Retinal pigment epithelial cell (primary cell): ENCODE data around the gene MBD6.
"Not testable (repeated sequence)": the region's sequence is repeated elsewhere in the genome, so short reads cannot be mapped to it uniquely, and the experiment has no call there.

Source experiments
- DNase-seq: peaks from one replicate; pipeline ENCODE4 v3.0.0-alpha.2; 2010; ENCODE audit warnings: low read depth
- H3K4me3 ChIP-seq: 2 replicates; pipeline ENCODE4 v1.5.1; 2011; ENCODE audit warnings: mild to moderate bottlenecking, low read length, control low read depth, moderate library complexity
- TF ChIP-seq, protein P1 (sequence below): conservative IDR thresholded peaks from 2 replicates; pipeline ENCODE4 v1.5.1; 2011; ENCODE audit warnings: low read depth, low read length, control low read depth, inconsistent platforms

Gene MBD6

GRCh38 chr12:57514720-57515407 lies 7.8 kb upstream of the MBD6 start:
- TF ChIP-seq, protein P1, sequence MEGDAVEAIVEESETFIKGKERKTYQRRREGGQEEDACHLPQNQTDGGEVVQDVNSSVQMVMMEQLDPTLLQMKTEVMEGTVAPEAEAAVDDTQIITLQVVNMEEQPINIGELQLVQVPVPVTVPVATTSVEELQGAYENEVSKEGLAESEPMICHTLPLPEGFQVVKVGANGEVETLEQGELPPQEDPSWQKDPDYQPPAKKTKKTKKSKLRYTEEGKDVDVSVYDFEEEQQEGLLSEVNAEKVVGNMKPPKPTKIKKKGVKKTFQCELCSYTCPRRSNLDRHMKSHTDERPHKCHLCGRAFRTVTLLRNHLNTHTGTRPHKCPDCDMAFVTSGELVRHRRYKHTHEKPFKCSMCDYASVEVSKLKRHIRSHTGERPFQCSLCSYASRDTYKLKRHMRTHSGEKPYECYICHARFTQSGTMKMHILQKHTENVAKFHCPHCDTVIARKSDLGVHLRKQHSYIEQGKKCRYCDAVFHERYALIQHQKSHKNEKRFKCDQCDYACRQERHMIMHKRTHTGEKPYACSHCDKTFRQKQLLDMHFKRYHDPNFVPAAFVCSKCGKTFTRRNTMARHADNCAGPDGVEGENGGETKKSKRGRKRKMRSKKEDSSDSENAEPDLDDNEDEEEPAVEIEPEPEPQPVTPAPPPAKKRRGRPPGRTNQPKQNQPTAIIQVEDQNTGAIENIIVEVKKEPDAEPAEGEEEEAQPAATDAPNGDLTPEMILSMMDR, result no peak
- DNase-seq, result no peak
- no peak overlapping the region for H3K4me3 ChIP-seq

- H3K4me3 ChIP-seq, result no peak overlapping the region
- no peak for DNase-seq
- TF ChIP-seq, protein P1, result no peak
Measured at GRCh38 chr12:57515408-57515933, 7.2 kb upstream of the MBD6 start.

GRCh38 chr12:57515934-57516541 lies 6.6 kb upstream of the MBD6 start:
- no peak for DNase-seq
- TF ChIP-seq, protein P1, result no peak
- H3K4me3 ChIP-seq, result no peak overlapping the region

- H3K4me3 ChIP-seq, result no peak overlapping the region
- TF ChIP-seq, protein P1, result no peak
- DNase-seq, result no peak
Measured at GRCh38 chr12:57516617-57517153, 5.9 kb upstream of the MBD6 start.

DNA sequence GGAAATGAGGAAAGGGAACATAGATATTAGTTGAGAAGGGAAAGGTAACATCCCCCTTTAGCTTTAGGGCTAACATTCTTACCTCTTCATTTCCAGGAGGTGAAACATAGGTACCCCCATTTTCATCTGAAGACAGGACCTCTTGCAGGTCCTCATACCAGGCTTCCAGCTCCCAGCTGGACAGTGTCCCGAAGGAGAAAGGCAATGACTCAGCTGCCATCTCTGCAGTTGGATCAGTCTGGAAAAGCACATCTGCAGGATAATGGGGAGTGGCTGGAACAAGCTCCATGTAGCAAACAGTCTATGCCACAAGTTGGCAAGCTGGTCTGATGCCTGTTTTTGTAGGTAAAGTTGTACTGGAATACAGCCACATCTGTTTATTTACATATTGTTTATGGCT lies 5.4 kb upstream of the MBD6 start:
- no peak for DNase-seq
- TF ChIP-seq, protein P1, result no peak
- H3K4me3 ChIP-seq, result no peak overlapping the region

DNA sequence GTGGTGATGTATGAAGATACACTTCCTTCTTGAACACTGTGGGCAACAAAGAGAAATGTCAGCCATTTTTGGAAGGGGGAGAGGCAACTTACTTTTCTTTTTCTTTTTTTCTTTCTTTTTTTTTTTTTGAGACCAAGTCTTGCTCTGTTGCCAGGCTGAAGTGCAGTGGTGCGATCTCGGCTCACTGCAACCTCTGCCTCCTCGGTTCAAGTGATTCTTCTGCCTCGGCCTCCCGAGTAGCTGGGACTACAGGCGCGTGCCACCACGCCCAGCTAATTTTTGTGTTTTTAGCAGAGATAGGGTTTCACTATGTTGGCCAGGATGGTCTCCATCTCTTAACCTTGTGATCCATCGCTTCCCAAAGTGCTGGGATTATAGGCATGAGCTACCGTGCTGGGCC lies 4.9 kb upstream of the MBD6 start:
- DNase-seq, result not testable (repeated sequence)
- peak overlapping the region; percentile 100 for H3K4me3 ChIP-seq

DNA sequence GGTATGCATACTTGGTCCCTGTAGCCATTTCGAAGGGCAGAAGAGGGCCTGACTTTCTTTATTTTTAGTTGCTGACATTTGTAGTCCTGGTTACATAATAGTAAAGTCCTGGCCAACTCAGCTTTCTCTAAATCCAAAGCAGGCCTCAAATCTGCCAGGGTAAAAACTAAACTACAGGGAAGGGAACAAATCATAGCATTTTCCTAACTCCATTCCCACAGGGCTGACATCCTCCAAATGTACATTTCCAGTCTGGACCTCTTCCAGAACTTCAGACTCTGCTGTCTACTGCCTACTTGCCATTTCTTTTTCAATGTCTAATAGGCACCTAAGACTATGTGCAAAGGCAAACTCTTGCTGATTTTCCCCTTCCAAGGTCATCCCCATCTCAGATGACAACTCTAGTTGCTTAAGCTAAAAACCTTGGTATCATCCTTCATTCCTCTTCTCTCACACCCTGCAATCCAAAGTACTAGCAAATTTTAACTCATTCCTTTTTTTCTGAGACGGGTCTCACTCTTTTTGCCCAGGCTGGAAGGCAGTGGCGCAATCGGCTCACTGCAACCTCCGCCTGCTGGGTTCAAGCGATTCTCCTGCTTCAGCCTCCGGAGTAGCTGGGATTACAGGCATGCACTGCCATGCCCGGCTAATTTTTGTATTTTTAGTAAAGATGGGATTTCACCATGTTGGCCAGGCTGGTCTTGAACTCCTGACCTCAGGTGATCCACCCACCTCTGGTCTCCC lies 4.3 kb upstream of the MBD6 start:
- H3K4me3 ChIP-seq, result peak overlapping the region; percentile 100
- DNase-seq, result no peak
- TF ChIP-seq, protein P1, result no peak
